NCI-H510A treated with DMSO at 0.1 percent for 48 hours (cell line): Measurements from ENCODE around the gene TMA7B.
A peak's percentile ranks its signal among the peaks of the same experiment; 100 is the strongest.
"Not testable (repeated sequence)": the region's sequence is repeated elsewhere in the genome, so short reads cannot be mapped to it uniquely, and the experiment has no call there.

Experiments
- DNase-seq: peaks from one replicate; lab custom pipeline; 2025; lab: John Stamatoyannopoulos, UW

The TMA7B gene

GRCh38 chr22:39983346-39983745, 23.1 kb downstream of the TMA7B start:
- DNase-seq: no peak

GRCh38 chr22:39984006-39984405, 23.8 kb downstream of the TMA7B start:
- no peak for DNase-seq

- no peak for DNase-seq
Measured at GRCh38 chr22:39984746-39985145, 24.5 kb downstream of the TMA7B start.

GRCh38 chr22:39985383-39986035, 25.3 kb downstream of the TMA7B start:
- no peak for DNase-seq

- DNase-seq: no peak
Measured at GRCh38 chr22:39988386-39989114, 28.4 kb downstream of the TMA7B start.

- DNase-seq: no peak
Measured at GRCh38 chr22:39989633-39990032, 29.4 kb downstream of the TMA7B start.

- DNase-seq: no peak
Measured at GRCh38 chr22:39990686-39991085, 30.5 kb downstream of the TMA7B start.

- no peak for DNase-seq
Measured at GRCh38 chr22:39991159-39991860, 31.1 kb downstream of the TMA7B start.

- no peak for DNase-seq
Measured at GRCh38 chr22:39992088-39992826, 32.1 kb downstream of the TMA7B start.

GRCh38 chr22:39992894-39993293, 32.7 kb downstream of the TMA7B start:
- not testable (repeated sequence) for DNase-seq

GRCh38 chr22:39994041-39994565, 33.9 kb downstream of the TMA7B start:
- DNase-seq: no peak

GRCh38 chr22:39994566-39995392, 34.6 kb downstream of the TMA7B start, which contains the start of gene FAM83F:
Gene FAM83F (plus strand): TSS chr22:39994954. CDS start chr22:39995043, 89 bp downstream.
- DNase-seq: peak; percentile 17

- DNase-seq: peak; percentile 16
Measured at GRCh38 chr22:39995393-39996252, 35.4 kb downstream of the TMA7B start.

GRCh38 chr22:39996732-39997131, 36.5 kb downstream of the TMA7B start:
- DNase-seq: no peak

- no peak for DNase-seq
Measured at GRCh38 chr22:39997421-39997820, 37.2 kb downstream of the TMA7B start.

GRCh38 chr22:39997939-39998726, 37.9 kb downstream of the TMA7B start:
- DNase-seq: peak; percentile 76

- no peak for DNase-seq
Measured at GRCh38 chr22:39999144-39999757, 39.1 kb downstream of the TMA7B start.

GRCh38 chr22:40000171-40000570, 40.0 kb downstream of the TMA7B start:
- no peak for DNase-seq

- no peak for DNase-seq
Measured at GRCh38 chr22:40001106-40001505, 40.9 kb downstream of the TMA7B start.
